NT2/D1 (cell line): Measurements from ENCODE around the gene PHOSPHO2.

ENCODE experiments used
- DNase-seq: peaks from one replicate; pipeline ENCODE4 v3.0.0-alpha.2; 2011; ENCODE audit warnings: low read depth, low spot score
- H3K27me3 ChIP-seq: 2 replicates; pipeline ENCODE4 v1.6.0; 2011; ENCODE audit warnings: mild to moderate bottlenecking; ENCODE audit not compliant: insufficient read length, insufficient read depth
- H3K36me3 ChIP-seq: 2 replicates; pipeline ENCODE4 v1.6.1; 2011; ENCODE audit warnings: mild to moderate bottlenecking, low read length, mixed read lengths; ENCODE audit not compliant: insufficient read depth, insufficient read length
- H3K4me1 ChIP-seq: 2 replicates; pipeline ENCODE4 v1.5.1; 2011; ENCODE audit not compliant: insufficient read depth, insufficient read length
- H3K4me3 ChIP-seq: 2 replicates; pipeline ENCODE4 v1.5.1; 2011; ENCODE audit warnings: low read depth; ENCODE audit not compliant: insufficient read length
- H3K9ac ChIP-seq: 2 replicates; pipeline ENCODE4 v1.6.0; 2011; ENCODE audit warnings: low read depth; ENCODE audit not compliant: insufficient read length
- H3K9me3 ChIP-seq: 2 replicates; pipeline ENCODE4 v1.5.1; 2011; ENCODE audit warnings: mild to moderate bottlenecking, low read length; ENCODE audit not compliant: insufficient read depth
- SUZ12 ChIP-seq: IDR thresholded peaks from 2 replicates; pipeline ENCODE4 v1.6.1; 2011; ENCODE audit not compliant: insufficient read length, insufficient read depth; ENCODE audit errors: extremely low read depth
- YY1 ChIP-seq: IDR thresholded peaks from 2 replicates; pipeline ENCODE4 v1.6.1; 2011; ENCODE audit not compliant: insufficient read length, insufficient read depth
- ZNF274 ChIP-seq: IDR thresholded peaks from 2 replicates; pipeline ENCODE4 v1.6.1; 2011; ENCODE audit warnings: mild to moderate bottlenecking, low read depth, low read length

PHOSPHO2 gene

GRCh38 chr2:169694113-169694893 is at the start of gene PHOSPHO2, which contains the start of gene CFAP210:
Gene PHOSPHO2, plus strand, starts transcription at chr2:169694469. Its CDS starts 6,503 bp downstream, at chr2:169700972.
Gene CFAP210, minus strand, starts transcription at chr2:169694405. Its CDS starts 78 bp downstream, at chr2:169694327.
- peak within 1 kb of the TSS; percentile 89 for H3K9ac ChIP-seq
- no peaks in the 10 kb centered on the region for H3K9me3 ChIP-seq
- peaks cover 4% of the 10 kb centered on the region for H3K27me3 ChIP-seq
- peaks cover 26% of the 10 kb centered on the region for H3K36me3 ChIP-seq
- no peaks in the 10 kb centered on the region for H3K4me1 ChIP-seq
- peak; percentile 89 for DNase-seq
- TF ChIP-seq SUZ12 (no peak), ZNF274 (no peak), YY1 (no peak)
- peak within 1 kb of the TSS; percentile 85 for H3K4me3 ChIP-seq

GRCh38 chr2:169647496-169647895 is 46.8 kb upstream of the PHOSPHO2 start:
- Histone ChIP-seq H3K27me3 (no peaks in the 10 kb centered on the region), H3K36me3 (no peaks in the 10 kb centered on the region), H3K4me3 (no peak overlapping the region), H3K9ac (no peak overlapping the region), H3K9me3 (no peaks in the 10 kb centered on the region), H3K4me1 (no peaks in the 10 kb centered on the region)
- TF ChIP-seq SUZ12 (no peak), ZNF274 (no peak), YY1 (no peak)
- no peak for DNase-seq

GRCh38 chr2:169649278-169649677 is 45.0 kb upstream of the PHOSPHO2 start:
- H3K9ac ChIP-seq, result no peak overlapping the region
- H3K4me3 ChIP-seq, result no peak overlapping the region
- H3K27me3 ChIP-seq, result no peaks in the 10 kb centered on the region
- TF ChIP-seq ZNF274 (no peak), SUZ12 (no peak), YY1 (no peak)
- no peaks in the 10 kb centered on the region for H3K36me3 ChIP-seq
- H3K9me3 ChIP-seq, result no peaks in the 10 kb centered on the region
- no peaks in the 10 kb centered on the region for H3K4me1 ChIP-seq
- no peak for DNase-seq

GRCh38 chr2:169653636-169654035 is 40.6 kb upstream of the PHOSPHO2 start:
- H3K4me3 ChIP-seq, result no peak overlapping the region
- no peaks in the 10 kb centered on the region for H3K9me3 ChIP-seq
- H3K4me1 ChIP-seq, result no peaks in the 10 kb centered on the region
- no peaks in the 10 kb centered on the region for H3K36me3 ChIP-seq
- no peak overlapping the region for H3K9ac ChIP-seq
- no peak for DNase-seq
- no peaks in the 10 kb centered on the region for H3K27me3 ChIP-seq
- TF ChIP-seq YY1 (no peak), ZNF274 (no peak)

- no peak overlapping the region for H3K4me3 ChIP-seq
- TF ChIP-seq ZNF274 (no peak), SUZ12 (no peak), YY1 (no peak)
- H3K27me3 ChIP-seq, result no peaks in the 10 kb centered on the region
- H3K36me3 ChIP-seq, result no peaks in the 10 kb centered on the region
- no peak overlapping the region for H3K9ac ChIP-seq
- H3K4me1 ChIP-seq, result no peaks in the 10 kb centered on the region
- no peak for DNase-seq
- H3K9me3 ChIP-seq, result no peaks in the 10 kb centered on the region
Measured at GRCh38 chr2:169656164-169656563, 38.1 kb upstream of the PHOSPHO2 start.

GRCh38 chr2:169658877-169659276 is 35.4 kb upstream of the PHOSPHO2 start:
- Histone ChIP-seq H3K4me1 (no peaks in the 10 kb centered on the region), H3K9ac (no peak overlapping the region), H3K36me3 (no peaks in the 10 kb centered on the region), H3K9me3 (no peaks in the 10 kb centered on the region), H3K27me3 (no peaks in the 10 kb centered on the region), H3K4me3 (no peak overlapping the region)
- TF ChIP-seq ZNF274, result no peak
- no peak for TF ChIP-seq SUZ12
- TF ChIP-seq YY1, result no peak
- DNase-seq, result no peak

GRCh38 chr2:169659320-169659719 is 34.9 kb upstream of the PHOSPHO2 start:
- Histone ChIP-seq H3K4me1 (no peaks in the 10 kb centered on the region), H3K4me3 (no peak overlapping the region), H3K27me3 (no peaks in the 10 kb centered on the region), H3K9ac (no peak overlapping the region), H3K9me3 (no peaks in the 10 kb centered on the region), H3K36me3 (no peaks in the 10 kb centered on the region)
- no peak for DNase-seq
- no peak for TF ChIP-seq ZNF274
- TF ChIP-seq SUZ12, result no peak
- no peak for TF ChIP-seq YY1
